ENCODE data around the gene RNF168. TPM values are rescaled to one million over a fixed set of nuclear protein-coding genes. Genes with fewer than 3 reads are reported as not detected.

Gene RNF168, protein sequence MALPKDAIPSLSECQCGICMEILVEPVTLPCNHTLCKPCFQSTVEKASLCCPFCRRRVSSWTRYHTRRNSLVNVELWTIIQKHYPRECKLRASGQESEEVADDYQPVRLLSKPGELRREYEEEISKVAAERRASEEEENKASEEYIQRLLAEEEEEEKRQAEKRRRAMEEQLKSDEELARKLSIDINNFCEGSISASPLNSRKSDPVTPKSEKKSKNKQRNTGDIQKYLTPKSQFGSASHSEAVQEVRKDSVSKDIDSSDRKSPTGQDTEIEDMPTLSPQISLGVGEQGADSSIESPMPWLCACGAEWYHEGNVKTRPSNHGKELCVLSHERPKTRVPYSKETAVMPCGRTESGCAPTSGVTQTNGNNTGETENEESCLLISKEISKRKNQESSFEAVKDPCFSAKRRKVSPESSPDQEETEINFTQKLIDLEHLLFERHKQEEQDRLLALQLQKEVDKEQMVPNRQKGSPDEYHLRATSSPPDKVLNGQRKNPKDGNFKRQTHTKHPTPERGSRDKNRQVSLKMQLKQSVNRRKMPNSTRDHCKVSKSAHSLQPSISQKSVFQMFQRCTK
- 3.3 to 4.8 TPM (median 4.1 TPM) in 5 replicates for total RNA-seq (2022; extraction: Qiagen RNA extraction; ENCODE audit: low read depth)

GRCh38 chr3:196503196-196504076, at the start of gene RNF168:
RNF168 (minus strand) TSS chr3:196503768; CDS start chr3:196503173, 595 bp downstream.

DNA sequence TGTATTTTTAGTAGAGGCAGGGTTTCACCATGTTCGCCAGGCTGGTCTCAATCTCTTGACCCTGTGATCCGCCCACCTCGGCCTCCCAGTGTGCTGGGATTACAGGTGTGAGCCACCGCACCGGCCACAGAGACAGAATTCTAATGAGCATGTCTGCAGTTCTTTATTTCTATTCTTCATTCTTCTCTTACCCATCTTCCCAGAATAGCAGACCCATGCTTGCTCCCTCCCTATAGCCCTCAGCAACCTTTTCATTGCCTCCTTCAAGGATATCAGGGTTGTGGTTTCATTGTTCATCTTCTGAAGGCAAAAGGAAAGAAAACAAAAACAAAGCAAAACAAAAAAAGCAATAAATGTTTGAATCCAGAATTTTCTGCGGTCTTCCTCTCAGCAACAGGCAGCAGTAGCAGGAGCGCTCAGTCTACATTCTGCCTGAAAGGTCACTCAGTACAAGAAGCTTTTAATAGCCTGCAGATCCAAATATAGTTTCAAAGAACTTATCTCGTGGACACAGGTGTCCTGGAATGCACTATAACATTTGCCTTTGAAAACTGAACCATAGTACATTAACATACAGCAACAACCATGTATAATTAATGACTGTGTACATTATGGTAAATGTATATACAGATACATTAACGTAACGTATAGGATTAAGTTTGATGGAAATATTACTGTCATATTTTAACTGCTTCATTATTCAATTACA, 11.5 kb upstream of the RNF168 start, which contains the start of gene SMCO1:
SMCO1 (minus strand) TSS at position 434 of the 709 bp plus-strand sequence; CDS start at position 297, 137 bp downstream.

GRCh38 chr3:196432137-196432879, 71.3 kb downstream of the RNF168 start, which contains the start of gene UBXN7:
UBXN7 (minus strand) TSS chr3:196432427; CDS start chr3:196432399, 28 bp downstream.

Other genes starting within 250 kb of the RNF168 start
- gene PCYT1A, start 216.0 kb downstream of the RNF168 start, total RNA-seq (2022; extraction: Qiagen RNA extraction; ENCODE audit: low read depth): 29.7 to 39.4 TPM (median 33.6 TPM) in 5 replicates
- gene DYNLT2B, start 185.5 kb downstream of the RNF168 start, total RNA-seq (2022; extraction: Qiagen RNA extraction; ENCODE audit: low read depth): 21.3 to 27.2 TPM (median 23.2 TPM) in 5 replicates
- 6.4 to 11.8 TPM (median 8.6 TPM) in 5 replicates for gene TM4SF19, start 165.4 kb downstream of the RNF168 start, total RNA-seq (2022; extraction: Qiagen RNA extraction; ENCODE audit: low read depth)
- gene UBXN7, start 71.3 kb downstream of the RNF168 start, total RNA-seq (2022; extraction: Qiagen RNA extraction; ENCODE audit: low read depth): 6.7 to 11.3 TPM (median 7.8 TPM) in 5 replicates
- not detected in 5 replicates for gene SMCO1, start 11.6 kb upstream of the RNF168 start, total RNA-seq (2022; extraction: Qiagen RNA extraction; ENCODE audit: low read depth)
- 9.6 to 11.7 TPM (median 10.2 TPM) in 5 replicates for gene WDR53, start 64.8 kb upstream of the RNF168 start, total RNA-seq (2022; extraction: Qiagen RNA extraction; ENCODE audit: low read depth)
- gene FBXO45, start 64.9 kb upstream of the RNF168 start, total RNA-seq (2022; extraction: Qiagen RNA extraction; ENCODE audit: low read depth): 3.6 to 8.1 TPM (median 7.1 TPM) in 5 replicates
- not detected in 5 replicates for gene NRROS, start 135.9 kb upstream of the RNF168 start, total RNA-seq (2022; extraction: Qiagen RNA extraction; ENCODE audit: low read depth)
- gene CEP19, start 208.5 kb upstream of the RNF168 start, total RNA-seq (2022; extraction: Qiagen RNA extraction; ENCODE audit: low read depth): 2.6 to 2.9 TPM (median 2.8 TPM) in 5 replicates
- gene PIGX, start 208.6 kb upstream of the RNF168 start, total RNA-seq (2022; extraction: Qiagen RNA extraction; ENCODE audit: low read depth): 29.2 to 31.9 TPM (median 29.3 TPM) in 5 replicates
- gene PAK2, start 236.1 kb upstream of the RNF168 start, total RNA-seq (2022; extraction: Qiagen RNA extraction; ENCODE audit: low read depth): 32.8 to 47.6 TPM (median 41.6 TPM) in 5 replicates